MCF 10A (cell line): ENCODE measurements around the gene TMEM164. TPM values are rescaled to one million over a fixed set of nuclear protein-coding genes. Genes with fewer than 3 reads are reported as not detected.

Experiments
- BruUV-seq: library from RNA; stranded (reverse); fragments of 400-500 nt; replicated peaks from 2 replicates; lab custom pipeline; 2021; lab: Mats Ljungman, UMichigan
- CTCF ChIA-PET: fragments of 300-600 bp; sonication (Branson Sonifier 250); formaldehyde crosslinking; extraction: SDS; loops from one replicate; lab custom pipeline; 2021; ENCODE audit warnings: antibody characterized with exemption, inconsistent platforms; lab: Yijun Ruan, JAX
- POLR2A ChIA-PET: fragments of 300-600, 350-650 bp; sonication (Branson Sonifier 250); formaldehyde crosslinking; extraction: SDS; loops from one replicate; lab custom pipeline; 2020; ENCODE audit warnings: antibody characterized with exemption, inconsistent platforms; lab: Yijun Ruan, JAX
- DNase-seq: peaks from one replicate; pipeline ENCODE4 v3.0.0-alpha.2; 2018; ENCODE audit not compliant: unreplicated experiment
- H3K27ac Mint-ChIP-seq: one replicate; pipeline ENCODE4 v1.8.0; 2022; ENCODE audit warnings: mild to moderate bottlenecking, low read depth, mixed read lengths; ENCODE audit not compliant: unreplicated experiment
- H3K27me3 Mint-ChIP-seq: one replicate; pipeline ENCODE4 v1.8.0; 2022; ENCODE audit warnings: mixed read lengths; ENCODE audit not compliant: insufficient read depth, unreplicated experiment
- H3K36me3 Mint-ChIP-seq: one replicate; pipeline ENCODE4 v1.8.0; 2022; ENCODE audit warnings: mild to moderate bottlenecking, moderate library complexity, mixed read lengths; ENCODE audit not compliant: insufficient read depth, unreplicated experiment
- H3K4me1 Mint-ChIP-seq: one replicate; pipeline ENCODE4 v1.8.0; 2022; ENCODE audit warnings: mixed read lengths; ENCODE audit not compliant: insufficient read depth, unreplicated experiment
- H3K4me3 Mint-ChIP-seq: one replicate; pipeline ENCODE4 v1.8.0; 2022; ENCODE audit warnings: mild to moderate bottlenecking, moderate library complexity, mixed read lengths; ENCODE audit not compliant: unreplicated experiment
- H3K9me3 Mint-ChIP-seq: one replicate; pipeline ENCODE4 v1.8.0; 2022; ENCODE audit warnings: mixed read lengths; ENCODE audit not compliant: unreplicated experiment
- CTCF ChIP-seq: fragments of 200-600 bp; IDR thresholded peaks from one replicate; pipeline ENCODE4 v1.8.0; 2022; ENCODE audit warnings: antibody characterized with exemption, mild to moderate bottlenecking; ENCODE audit not compliant: unreplicated experiment
- intact Hi-C: fragments of 100-400 bp; cut with micrococcal nuclease; formaldehyde crosslinking; loops from 2 replicates; pipeline ENCODE4 v1.14.1; 2022
- total RNA-seq: library from RNA; stranded (reverse); gene quantifications from 2 replicates; pipeline ENCODE4 v1.2.3, GENCODE V29; 2022

Gene TMEM164
- total RNA-seq, 1 experiment from 2014 or later = 39.2 TPM

- H3K36me3 Mint-ChIP-seq = peaks cover 21% of the 10 kb centered on the region
- no peak for DNase-seq
- POLR2A ChIA-PET = interaction anchor here (0.7 to 2.7 kb wide), 10 partner anchors 9 to 121 kb away, joined by 3 to 20 read pairs (median 6); no protein-coding TSS in a partner anchor
- CTCF ChIA-PET = interaction anchor here (0.6 to 2.9 kb wide), 4 partner anchors 114 to 1800 kb away, joined by 3 to 22 read pairs (median 6); no protein-coding TSS in a partner anchor
- H3K9me3 Mint-ChIP-seq = no peaks in the 10 kb centered on the region
- TF ChIP-seq CTCF = no peak
- peak overlapping the region; percentile 81 for H3K27ac Mint-ChIP-seq
- peak overlapping the region; percentile 1 for H3K4me3 Mint-ChIP-seq
- peaks cover 9% of the 10 kb centered on the region for H3K4me1 Mint-ChIP-seq
- no TSS peak for BruUV-seq
- intact Hi-C loops = no loop called here
- H3K27me3 Mint-ChIP-seq = peaks cover 24% of the 10 kb centered on the region
Measured at GRCh38 chrX:110025395-110025794, 22.5 kb downstream of the TMEM164 start.

GRCh38 chrX:110026099-110026844 lies 23.4 kb downstream of the TMEM164 start:
- H3K4me1 Mint-ChIP-seq = peaks cover 9% of the 10 kb centered on the region
- peaks cover 21% of the 10 kb centered on the region for H3K36me3 Mint-ChIP-seq
- ChIA-PET CTCF (interaction anchor here (0.6 to 2.9 kb wide), 7 partner anchors 13 to 839 kb away, joined by 3 to 22 read pairs (median 4); no protein-coding TSS in a partner anchor), POLR2A (interaction anchor here (0.5 to 2.7 kb wide), 15 partner anchors 8 to 335 kb away, joined by 3 to 20 read pairs (median 5); no protein-coding TSS in a partner anchor)
- BruUV-seq = no TSS peak
- DNase-seq = peak; percentile 75
- peaks cover 24% of the 10 kb centered on the region for H3K27me3 Mint-ChIP-seq
- no peak for TF ChIP-seq CTCF
- H3K27ac Mint-ChIP-seq = peak overlapping the region; percentile 81
- intact Hi-C loops = loop anchor here (2.0 kb wide), 2 partner anchors 61 to 117 kb away; no protein-coding TSS in a partner anchor
- no peaks in the 10 kb centered on the region for H3K9me3 Mint-ChIP-seq
- H3K4me3 Mint-ChIP-seq = peak overlapping the region; percentile 1

GRCh38 chrX:110032534-110033147 lies 29.7 kb downstream of the TMEM164 start:
- H3K4me3 Mint-ChIP-seq = no peak overlapping the region
- no peak overlapping the region for H3K27ac Mint-ChIP-seq
- DNase-seq = no peak
- CTCF ChIA-PET = interaction anchor here (0.7 to 3.0 kb wide), 4 partner anchors 12 to 122 kb away, joined by 4 to 10 read pairs (median 8); no protein-coding TSS in a partner anchor
- H3K4me1 Mint-ChIP-seq = peaks cover 12% of the 10 kb centered on the region
- no peaks in the 10 kb centered on the region for H3K9me3 Mint-ChIP-seq
- H3K36me3 Mint-ChIP-seq = peaks cover 6% of the 10 kb centered on the region
- peaks cover 57% of the 10 kb centered on the region for H3K27me3 Mint-ChIP-seq
- intact Hi-C loops = no loop called here
- POLR2A ChIA-PET = interaction anchor here (0.9 to 1.0 kb wide), 2 partner anchors 14 to 81 kb away, joined by 3 to 4 read pairs; no protein-coding TSS in a partner anchor
- TF ChIP-seq CTCF = no peak
- BruUV-seq = no TSS peak

GRCh38 chrX:110034036-110034435 lies 31.1 kb downstream of the TMEM164 start:
- CTCF ChIA-PET = interaction anchor here (2.6 to 3.0 kb wide), 2 partner anchors 11 to 124 kb away, joined by 10 read pairs; no protein-coding TSS in a partner anchor
- DNase-seq = no peak
- no peaks in the 10 kb centered on the region for H3K9me3 Mint-ChIP-seq
- intact Hi-C loops = no loop called here
- H3K4me3 Mint-ChIP-seq = no peak overlapping the region
- H3K27me3 Mint-ChIP-seq = peaks cover 55% of the 10 kb centered on the region
- no peak for TF ChIP-seq CTCF
- BruUV-seq = no TSS peak
- POLR2A ChIA-PET = interaction anchor here (0.7 to 1.4 kb wide), 3 partner anchors 8 to 53 kb away, joined by 3 to 5 read pairs (median 3); no protein-coding TSS in a partner anchor
- no peak overlapping the region for H3K27ac Mint-ChIP-seq
- peaks cover 12% of the 10 kb centered on the region for H3K4me1 Mint-ChIP-seq
- H3K36me3 Mint-ChIP-seq = peaks cover 12% of the 10 kb centered on the region
